GM21390 (cell line): ENCODE measurements around the gene SENP7.
"Not testable (repeated sequence)": the region's sequence is repeated elsewhere in the genome, so short reads cannot be mapped to it uniquely, and the experiment has no call there.

Experiments
- ATAC-seq: cut with Tn5 transposase; IDR thresholded peaks from one replicate; pipeline ENCODE4 v1.9.1; 2021; ENCODE audit not compliant: unreplicated experiment

SENP7 gene

DNA sequence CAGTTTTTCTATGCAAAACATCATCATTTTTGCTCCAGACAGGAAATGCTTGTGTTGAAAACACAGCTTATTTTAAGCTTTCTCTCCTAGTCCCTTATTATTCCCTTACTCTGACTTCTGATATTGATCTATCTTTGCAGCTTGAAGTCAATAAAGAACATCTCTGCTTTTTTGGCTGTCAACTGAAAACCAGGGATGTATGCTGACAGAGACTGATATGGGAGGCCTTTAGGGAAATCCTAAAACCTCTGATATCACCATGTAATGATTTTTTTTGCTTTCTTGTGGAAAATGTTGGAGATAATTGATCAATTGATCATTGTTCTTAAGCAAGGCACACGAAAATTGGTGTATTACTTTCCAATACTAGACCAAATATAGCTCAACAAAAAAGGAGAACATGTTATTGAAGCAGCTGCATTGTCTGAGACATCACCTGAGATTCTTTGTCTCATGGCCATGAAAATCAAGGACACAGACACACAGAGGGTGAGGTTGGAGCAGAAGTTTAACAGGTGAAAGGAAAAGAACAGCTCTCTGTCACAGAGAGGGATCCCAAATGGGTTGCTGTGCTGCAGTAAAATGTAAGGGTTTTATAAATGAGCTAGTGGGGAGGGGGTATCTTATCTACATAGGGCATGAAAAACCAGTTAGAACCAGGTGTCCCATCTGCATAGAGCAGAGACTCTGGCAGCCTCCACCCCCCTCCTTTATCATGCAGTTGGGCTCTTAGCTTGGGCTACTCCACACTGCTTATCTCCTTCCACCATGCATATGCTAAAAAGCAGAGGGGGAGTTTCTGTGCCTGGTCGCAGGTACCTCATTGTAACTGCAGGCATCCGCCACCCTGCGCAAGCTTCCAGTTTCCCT, 17.0 kb upstream of the SENP7 start:
- no peak for ATAC-seq

DNA sequence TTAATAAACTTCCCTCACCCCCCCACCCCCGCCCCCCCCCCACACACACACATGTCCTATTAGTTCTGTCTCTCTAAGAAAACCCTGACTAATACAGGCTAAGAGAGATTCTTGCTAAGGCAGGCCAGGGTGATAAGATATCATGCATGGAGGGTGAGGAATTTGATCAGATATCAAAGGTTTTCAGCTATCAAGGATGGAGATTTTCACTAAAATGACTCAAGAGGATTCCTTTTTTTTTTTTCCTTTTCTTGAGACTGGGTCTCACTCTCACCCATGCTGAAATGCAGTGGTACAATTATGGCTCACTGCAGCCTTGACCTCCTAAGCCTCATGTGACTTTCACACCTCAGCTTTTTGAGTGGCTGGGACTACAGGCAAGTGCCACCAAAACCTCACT, 14.9 kb upstream of the SENP7 start:
- ATAC-seq = no peak

DNA sequence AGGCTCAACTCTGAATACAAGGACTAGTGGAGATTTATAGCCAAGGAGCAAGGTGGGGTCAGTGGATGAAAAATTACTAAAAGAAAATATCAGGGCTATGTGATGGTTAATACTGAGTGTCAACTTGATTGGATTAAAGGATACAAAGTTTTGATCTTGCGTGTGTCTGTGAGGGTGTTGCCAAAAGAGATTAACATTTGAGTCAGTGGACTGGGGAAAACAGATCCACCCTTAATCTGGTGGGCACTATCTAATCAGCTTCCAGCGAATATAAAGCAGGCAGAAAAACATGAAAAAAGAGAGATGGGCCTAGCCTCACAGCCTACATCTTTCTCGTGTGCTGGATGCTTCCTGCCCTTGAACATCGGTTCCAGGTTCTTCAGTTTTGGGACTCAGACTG, 14.4 kb upstream of the SENP7 start:
- ATAC-seq = no peak

DNA sequence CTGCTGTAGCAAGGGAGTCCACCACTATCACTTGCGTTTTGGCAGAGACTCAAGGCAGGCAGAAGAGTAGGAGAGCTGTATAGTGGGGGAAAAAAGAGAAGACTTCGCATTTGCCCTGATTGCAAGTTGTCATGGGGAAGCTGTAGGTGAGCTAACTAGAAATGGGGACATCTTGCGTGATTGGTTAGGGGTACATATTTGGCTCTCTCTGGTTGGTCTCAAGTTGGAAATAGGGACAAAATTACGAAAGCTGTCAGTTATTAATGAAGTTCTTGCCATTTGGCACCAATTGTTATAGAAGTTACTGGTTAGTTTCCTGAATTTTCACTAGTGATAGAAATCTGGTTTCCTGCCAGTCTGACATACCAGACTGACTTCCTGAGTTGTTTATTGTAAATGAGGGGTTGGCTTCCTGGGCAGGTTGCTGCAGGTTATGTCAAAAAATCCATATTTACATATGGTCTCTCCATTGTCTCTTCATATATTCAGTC, 8.2 kb upstream of the SENP7 start:
- no peak for ATAC-seq

DNA sequence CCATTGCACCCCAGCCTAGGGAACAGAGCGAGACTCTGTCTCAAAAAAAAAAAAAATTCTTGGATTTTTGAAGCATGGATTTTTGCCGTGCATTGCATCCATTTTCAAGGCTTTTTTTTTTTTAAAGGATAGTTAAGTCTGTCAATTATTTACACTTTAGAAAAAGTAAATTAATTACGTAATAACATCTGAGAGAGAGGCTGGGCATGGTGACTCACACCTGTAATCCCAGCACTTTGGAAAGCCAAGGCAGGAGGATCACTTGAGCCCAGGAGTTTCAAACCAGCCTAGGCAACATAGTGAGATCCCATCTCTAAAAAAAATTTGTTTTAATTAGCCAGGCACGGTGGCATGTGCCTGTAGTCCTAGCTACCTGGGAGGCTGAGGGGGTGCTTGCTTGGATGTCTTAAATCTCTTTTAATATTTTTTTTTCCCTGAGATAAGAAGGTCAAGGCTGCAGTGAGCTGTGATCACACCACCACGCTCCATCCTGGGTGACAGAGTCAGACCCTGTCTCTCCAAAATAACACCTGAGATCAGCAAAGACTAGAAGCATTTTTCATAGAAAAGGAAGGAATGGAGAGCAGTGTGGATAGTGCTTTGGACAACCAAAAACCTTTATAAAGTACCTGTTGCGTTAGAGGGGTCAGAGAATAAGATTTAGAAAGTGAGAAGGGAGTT, 6.8 kb upstream of the SENP7 start:
- ATAC-seq = no peak

DNA sequence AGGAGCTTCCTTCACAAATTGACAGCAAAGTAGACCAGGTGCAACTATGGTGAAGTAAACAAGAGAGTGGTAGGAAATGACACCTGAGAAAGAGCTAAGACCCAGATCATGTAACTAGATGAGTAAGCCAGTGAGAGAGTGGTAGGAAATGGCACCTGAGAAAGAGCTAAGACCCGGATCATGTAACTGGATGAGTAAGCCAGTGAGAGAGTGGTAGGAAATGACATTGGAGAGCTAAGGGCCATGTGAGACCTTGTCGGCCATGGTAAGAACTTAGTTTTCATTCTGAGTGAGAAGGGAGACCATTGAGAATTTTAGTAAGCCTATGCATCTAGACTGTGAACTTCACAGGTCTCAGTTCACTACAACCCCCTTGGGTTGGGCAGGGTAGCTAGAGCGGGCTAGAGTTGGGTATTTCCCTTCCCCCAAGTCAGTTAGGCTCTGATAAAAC, 5.4 kb upstream of the SENP7 start:
- peak; percentile 98 for ATAC-seq

DNA sequence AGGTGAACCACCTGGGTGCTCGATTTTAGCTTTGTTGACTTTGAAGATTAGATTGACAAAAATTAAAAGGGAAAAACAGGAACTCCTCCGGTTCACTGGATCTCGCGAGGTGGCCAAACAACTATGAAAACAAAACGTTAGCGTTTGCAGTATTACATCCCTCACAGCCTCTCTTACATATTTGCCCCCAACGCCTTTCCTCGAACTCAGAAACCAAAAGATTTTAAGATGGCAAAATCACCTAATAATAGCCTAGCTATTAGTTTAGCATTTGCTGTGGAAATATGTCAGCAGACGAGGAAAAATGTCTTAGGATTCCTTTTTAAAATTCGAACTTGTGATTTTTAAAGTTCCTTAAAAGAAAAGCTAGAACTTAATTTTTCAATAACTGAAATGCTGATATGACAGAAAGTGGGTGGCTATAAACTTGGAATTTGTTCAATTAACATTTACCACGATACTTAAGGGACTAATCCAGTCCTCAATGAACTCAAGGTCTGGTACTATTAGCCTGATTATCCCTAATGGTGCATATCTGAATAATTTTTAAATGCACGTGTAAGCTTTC, 491 bp upstream of the SENP7 start:
- ATAC-seq = peak; percentile 30

DNA sequence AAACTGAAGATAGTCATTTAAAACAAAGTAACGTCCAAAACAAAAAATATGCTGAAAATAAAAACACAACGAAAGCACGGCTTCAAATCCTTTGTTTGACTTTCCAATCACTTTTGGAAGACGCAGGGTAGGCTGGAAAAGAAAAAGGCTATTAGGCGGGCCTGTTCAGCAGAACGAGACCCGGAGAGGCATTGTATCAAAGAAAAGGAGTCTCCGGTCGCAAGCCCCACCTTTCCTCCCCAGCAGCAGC, 691 bp downstream of the SENP7 start:
- peak; percentile 43 for ATAC-seq

DNA sequence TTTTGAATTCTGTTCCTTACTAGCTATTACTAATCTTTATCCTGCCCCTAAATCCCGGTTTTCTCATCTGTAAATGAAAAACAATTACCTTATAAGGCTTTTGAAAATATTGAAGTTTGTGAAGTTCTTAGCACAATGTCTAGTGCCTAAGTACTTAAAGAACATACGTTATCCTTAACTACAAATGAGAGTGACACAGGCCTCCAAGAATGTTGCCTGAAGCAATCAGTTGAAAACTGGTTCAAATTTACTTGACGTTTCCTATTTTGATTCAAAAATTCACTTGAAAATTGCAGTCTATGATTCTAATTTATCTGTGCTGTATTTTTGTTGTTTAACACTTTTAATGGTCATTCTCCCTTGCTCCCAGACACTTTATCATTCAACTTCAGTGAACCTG, 3.2 kb downstream of the SENP7 start:
- ATAC-seq = no peak

DNA sequence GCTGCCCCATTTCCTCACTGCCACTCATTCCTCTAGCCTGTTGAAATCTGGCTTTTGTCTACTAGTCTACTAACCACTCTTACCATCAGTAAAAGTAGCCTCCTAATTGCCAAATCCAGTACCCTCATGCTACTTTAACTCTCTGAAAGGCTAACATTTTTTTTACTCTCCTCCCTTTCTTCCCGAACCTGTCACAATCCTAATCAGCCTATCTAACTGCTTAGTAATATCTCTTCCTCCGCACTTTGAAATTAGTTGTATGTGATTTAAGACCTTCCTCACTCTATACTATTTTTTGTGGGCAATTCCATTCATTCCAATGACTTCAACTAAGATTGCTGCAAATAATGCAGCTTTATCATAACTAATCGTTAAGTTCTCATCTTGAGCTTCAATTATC, 3.7 kb downstream of the SENP7 start:
- ATAC-seq = no peak

DNA sequence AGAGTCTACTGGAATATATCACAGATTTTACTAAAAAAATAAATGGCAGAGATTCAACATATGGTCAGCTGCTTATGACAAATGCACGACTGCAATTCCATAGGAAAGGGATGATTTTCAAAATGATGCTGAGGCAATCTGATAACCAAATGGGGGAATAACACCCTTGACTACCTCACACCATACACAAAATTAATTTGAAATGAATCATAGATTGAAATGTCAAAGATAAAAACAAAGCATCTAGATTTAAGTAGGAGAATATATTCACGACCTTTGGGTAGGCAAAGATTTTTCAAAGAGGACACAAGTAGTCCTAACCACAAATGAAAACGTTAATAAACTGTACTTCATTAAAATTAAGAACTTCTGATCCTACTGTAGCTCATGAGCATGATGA, 11.2 kb downstream of the SENP7 start:
- ATAC-seq = no peak

DNA sequence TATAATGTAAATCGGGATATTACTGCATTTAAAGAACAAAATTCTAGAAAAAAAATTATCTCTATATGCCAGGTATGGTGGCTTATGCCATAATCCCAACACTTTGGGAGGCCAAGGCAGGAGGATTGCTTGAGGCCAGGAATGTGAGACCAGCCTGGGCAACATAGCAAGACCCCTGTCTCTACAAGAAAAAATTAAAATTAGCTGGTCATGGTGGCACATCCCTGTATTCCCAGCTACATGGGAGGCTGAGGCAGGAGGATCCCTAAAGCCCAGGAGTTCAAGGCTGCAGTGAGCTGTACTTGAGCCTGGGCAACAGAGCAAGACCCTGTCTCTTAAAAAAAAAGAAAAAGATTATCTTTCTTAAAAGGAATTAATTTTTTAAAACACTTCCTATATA, 12.8 kb downstream of the SENP7 start:
- ATAC-seq = no peak

DNA sequence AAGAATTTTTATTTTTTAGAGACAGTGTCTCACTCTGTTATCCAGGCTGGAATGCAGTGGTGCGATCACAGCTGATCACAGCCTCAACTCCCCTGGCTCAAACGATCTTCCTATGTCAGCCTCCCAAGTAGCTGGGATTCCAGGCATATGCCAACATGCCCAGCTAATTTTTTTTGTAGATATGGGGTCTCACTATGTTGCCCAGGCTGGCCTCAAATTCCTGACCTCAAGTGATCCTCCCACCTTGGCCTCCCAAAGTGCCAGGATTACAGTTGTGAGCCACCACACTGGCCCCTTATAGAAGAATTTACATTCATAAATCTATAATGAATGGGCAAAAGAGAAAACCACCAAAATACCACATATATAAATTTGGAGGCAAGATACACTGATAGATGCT, 15.2 kb downstream of the SENP7 start:
- no peak for ATAC-seq

DNA sequence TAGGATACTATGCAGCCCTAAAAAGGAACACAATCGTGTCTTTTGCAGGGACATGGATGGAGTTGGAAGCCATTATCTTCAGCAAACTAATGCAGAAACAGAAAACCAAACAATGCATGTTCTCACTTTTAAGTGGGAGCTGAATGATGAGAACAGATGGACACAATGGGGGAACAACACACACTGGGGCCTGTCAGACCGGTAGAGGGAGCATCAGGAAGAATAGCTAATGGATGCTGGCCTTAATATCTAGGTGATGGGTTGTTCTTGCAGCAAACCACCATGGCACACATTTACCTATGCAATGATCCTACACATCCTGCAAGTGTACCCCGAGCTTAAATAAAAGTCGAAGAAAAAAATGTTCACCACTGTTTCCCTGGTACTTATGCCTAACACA, 17.5 kb downstream of the SENP7 start:
- no peak for ATAC-seq

DNA sequence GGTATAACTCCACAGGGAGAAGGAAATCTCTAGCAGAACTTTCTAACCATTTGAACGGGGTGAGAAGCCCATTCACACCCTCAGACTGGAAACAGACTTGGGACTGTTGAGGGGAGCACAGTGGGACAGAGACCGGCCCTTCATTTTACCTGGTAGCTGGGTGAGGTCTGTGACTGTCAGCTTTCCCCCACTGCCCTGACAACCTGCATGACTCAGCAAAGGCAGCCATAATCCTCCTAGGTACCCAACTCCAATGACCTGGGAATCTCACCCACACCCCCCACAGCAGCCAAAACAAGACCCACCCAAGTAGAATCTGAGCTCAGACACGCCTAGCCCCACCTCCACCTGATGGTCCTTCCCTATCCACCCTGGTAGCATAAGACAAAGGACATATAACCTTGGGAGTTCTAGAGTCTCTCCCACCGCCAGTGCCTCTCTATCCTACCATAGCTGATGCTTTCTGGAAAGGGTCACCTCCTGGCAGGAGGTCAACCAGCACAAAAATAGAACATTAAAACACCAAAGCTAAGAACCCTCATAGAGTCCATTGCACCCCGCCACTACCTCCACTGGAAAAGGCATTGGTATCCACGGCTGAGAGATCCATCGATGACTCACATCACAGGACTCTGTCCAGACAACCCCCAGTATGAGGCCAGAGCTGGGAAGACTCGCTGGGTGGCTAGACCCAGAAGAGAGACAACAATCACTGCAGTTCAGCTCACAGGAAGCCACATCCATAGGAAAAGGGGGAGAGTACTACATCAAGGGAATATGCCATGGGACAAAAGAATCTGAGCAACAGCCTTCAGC, 28.0 kb downstream of the SENP7 start:
- no peak for ATAC-seq

DNA sequence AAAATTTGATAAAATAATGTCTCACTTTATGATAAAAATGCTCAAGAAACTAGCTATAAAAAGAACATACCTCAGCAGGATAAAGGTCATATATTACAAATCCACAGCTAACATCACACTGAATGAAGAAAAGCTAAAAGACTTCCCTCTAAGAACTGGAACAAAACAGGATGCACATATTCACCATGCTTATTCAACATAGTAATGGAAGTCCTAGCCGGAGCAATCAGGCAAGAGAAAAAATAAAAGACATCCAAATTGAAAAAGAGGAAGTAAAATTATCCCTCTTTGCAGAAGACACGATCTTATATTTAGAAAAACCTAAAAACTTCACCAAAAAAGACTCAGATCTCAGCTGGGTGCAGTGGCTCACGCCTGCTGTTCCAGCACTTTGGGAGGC, 34.0 kb downstream of the SENP7 start:
- no peak for ATAC-seq

DNA sequence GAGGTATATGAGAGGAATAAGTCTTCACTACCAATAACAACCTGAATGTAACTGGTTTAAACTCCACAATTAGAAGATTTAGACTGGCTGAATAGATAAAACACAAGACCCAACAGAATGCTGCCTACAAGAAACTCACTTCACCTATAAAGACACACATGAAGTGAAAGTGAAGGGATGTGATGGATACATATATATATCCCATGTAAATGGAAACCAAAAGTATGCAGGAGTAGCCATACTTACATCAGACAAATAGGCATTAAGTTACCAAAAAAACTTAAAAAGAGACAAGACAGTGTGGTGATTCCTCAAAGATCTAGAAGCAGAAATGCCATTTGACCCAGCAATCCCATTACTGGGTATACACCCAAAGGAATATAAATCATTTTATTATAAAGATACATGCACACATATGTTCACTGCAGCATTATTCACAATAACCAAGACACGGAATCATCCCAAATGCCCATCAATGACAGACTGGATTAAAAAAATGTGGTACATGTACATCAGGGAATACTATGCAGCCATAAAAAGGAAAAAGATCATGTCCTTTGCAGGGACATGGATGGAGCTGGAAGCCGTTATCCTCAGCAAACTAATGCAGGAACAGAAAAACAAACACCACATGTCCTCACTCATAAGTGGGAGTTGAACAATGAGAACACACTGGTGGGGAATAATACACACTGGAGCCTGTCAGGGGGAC, 38.0 kb downstream of the SENP7 start:
- ATAC-seq = not testable (repeated sequence)

DNA sequence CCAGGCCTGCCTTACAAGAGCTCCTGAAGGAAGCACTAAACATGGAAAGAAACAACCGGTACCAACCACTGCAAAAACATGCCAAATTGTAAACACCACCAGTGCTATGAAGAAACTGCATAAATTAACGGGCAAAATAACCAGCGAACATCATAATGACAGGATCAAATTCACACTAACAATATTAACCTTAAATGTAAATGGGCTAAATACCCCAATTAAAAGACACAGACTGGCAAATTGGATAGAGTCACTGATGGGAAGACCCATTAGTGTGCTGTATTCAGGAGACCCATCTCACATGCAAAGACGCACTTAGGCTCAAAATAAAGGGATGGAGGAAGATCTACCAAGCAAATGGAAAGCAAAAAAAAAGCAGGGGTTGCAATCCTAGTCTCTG, 44.3 kb downstream of the SENP7 start:
- not testable (repeated sequence) for ATAC-seq

DNA sequence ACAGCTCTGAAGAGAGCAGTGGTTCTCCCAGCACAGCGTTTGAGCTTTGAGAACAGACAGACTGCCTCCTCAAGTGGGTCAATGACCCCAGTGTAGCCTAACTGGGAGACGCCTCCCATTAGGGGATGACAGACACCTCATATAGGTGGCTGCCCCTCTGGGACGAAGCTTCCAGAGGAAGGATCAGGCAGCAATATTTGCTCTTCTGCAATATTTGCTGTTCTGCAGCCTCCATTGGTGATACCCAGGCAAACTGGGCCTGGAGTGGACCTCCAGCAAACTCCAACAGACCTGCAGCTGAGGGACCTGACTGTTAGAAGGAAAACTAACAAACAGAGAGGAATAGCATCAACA, 45.7 kb downstream of the SENP7 start:
- ATAC-seq = not testable (repeated sequence)

DNA sequence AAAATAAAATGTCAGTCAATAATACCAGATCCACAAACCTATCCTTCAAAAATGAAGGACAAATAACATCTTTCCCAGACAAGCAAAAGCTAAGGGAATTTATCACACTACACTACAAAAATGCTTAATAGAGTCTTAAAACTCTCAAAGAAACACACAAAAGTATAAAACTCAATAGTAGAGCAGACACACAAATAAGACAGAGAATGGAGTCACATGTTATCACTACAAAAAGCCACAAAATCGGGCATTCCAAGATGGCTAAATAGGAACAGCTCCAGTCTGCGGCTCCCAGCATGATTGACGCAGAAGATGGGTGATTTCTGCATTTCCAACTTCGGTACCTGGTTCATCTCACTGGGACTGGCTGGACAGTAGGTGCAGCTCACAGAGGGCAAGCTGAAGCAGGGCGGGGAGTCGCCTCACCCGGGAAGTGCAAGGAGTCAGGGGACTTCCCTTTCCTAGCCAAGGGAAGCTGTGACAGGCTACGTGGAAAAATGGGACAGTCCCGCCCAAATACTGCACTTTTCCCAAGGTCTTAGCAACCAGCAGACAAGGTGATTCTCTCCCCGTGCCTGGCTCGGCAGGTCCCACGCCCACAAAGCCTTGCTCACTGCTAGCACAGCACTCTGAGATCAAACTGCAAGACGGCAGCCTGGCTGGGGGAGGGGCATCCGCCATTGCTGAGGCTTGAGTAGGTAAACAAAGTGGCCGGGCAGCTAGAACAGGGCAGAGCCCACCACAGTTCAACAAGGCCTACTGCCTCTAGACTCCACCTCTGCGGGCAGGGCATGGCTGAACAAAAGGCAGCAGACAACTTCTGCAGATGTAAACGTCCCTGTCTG, 46.3 kb downstream of the SENP7 start:
- ATAC-seq = no peak
